Activated CD4-positive, alpha-beta T cell treated with anti-CD3 and anti-CD28 coated beads, Interleukin-2, amount 10 ng/mL, durations not matched to agents 24 days and 14 days (primary cell): Measurements from ENCODE around the gene DNAJC1. TPM values are rescaled to one million over a fixed set of nuclear protein-coding genes. Genes with fewer than 3 reads are reported as not detected.

Experiments used
- DNase-seq: peaks from one replicate; pipeline ENCODE4 v3.0.0; 2022
- H3K27ac Mint-ChIP-seq: one replicate; pipeline ENCODE4 v1.8.0; 2022; ENCODE audit warnings: mild to moderate bottlenecking, mixed read lengths
- H3K27me3 Mint-ChIP-seq: one replicate; pipeline ENCODE4 v1.8.0; 2022; ENCODE audit warnings: mixed read lengths
- H3K36me3 Mint-ChIP-seq: one replicate; pipeline ENCODE4 v1.8.0; 2022; ENCODE audit warnings: low read depth, mild to moderate bottlenecking, mixed read lengths
- H3K4me1 Mint-ChIP-seq: one replicate; pipeline ENCODE4 v1.8.0; 2021; ENCODE audit warnings: mixed read lengths
- H3K4me3 Mint-ChIP-seq: one replicate; pipeline ENCODE4 v1.8.0; 2022; ENCODE audit warnings: mild to moderate bottlenecking, moderate library complexity, mixed read lengths
- H3K9me3 Mint-ChIP-seq: one replicate; pipeline ENCODE4 v1.8.0; 2021; ENCODE audit warnings: mixed read lengths
- intact Hi-C: fragments of 100-400 bp; cut with micrococcal nuclease; formaldehyde crosslinking; loops from one replicate; pipeline ENCODE4 v1.15.1; 2023
- total RNA-seq: library from RNA; stranded (reverse); gene quantifications from 2 replicates; pipeline ENCODE4 v1.2.3, GENCODE V29; 2022

Gene DNAJC1
- total RNA-seq, 1 donor from 2014 or later: 22.4 TPM

DNA sequence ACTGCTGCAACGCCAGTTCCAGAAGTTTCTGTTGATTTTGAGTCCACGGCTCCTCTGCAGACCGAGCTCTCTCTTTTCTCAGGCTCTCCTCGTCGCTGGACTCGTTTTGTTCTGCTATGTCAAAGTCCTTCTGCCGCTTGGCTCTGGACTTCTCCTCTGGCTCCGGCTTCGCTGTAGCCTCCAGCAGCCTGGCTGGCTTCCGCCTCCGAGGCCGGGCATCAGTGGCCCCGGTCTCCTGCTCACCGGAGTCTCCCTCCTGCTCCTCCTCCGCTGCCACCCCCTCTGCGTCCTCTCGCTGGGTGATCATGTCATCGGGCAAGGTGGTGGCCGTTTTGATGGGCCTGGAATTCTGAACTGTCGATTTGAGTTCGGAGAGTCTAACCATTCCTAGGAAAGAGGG, 244.3 kb downstream of the DNAJC1 start:
- Mint-ChIP-seq H3K27ac (no peak overlapping the region), H3K9me3 (no peaks in the 10 kb centered on the region), H3K36me3 (peaks cover 11% of the 10 kb centered on the region), H3K27me3 (no peaks in the 10 kb centered on the region), H3K4me3 (no peak overlapping the region), H3K4me1 (peaks cover 4% of the 10 kb centered on the region)
- intact Hi-C loops: no loop called here
- DNase-seq: no peak

DNA sequence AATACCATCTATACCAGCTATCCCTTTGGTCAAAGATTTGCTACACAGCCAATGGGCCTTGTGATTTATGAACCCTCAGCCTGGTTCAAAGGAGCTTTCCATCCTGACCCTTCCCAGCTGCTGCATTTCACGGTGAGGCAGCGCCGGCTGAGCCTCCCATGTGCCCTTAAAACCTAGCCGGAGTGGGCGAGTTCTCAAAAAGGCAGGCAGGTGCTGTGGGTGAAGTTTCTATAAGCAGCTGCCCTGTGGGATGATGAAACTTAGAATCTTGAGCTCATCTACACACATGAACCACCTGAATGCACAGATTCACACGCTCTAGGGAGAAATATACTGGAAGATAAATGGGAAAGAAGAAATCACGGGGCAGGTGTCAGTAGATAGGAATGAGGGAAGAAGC, 244.8 kb downstream of the DNAJC1 start:
- Mint-ChIP-seq H3K4me3 (no peak overlapping the region), H3K9me3 (no peaks in the 10 kb centered on the region), H3K27me3 (no peaks in the 10 kb centered on the region), H3K36me3 (peaks cover 7% of the 10 kb centered on the region), H3K4me1 (peaks cover under 1% of the 10 kb centered on the region), H3K27ac (no peak overlapping the region)
- DNase-seq: no peak
- intact Hi-C loops: no loop called here

DNA sequence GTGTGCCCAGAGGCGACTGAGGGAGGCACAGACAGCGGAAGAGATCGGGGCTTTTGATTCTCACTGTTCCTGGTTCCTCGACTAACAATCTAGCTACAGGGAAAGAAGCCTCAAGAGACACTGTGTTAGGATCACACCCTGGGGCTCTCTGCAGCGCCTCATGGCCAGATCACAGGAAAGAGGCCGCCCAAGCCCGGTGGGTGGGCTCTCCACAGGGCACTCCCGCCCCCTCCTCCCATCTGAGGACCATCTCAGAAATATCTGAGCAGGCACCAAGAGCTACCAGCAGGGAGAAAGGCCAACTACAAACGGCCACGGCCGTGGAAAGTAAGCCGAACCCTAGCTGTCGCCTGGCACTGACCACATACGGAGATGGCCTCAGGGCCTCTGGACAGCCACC, 245.3 kb downstream of the DNAJC1 start:
- no peak for DNase-seq
- Mint-ChIP-seq H3K4me3 (no peak overlapping the region), H3K27ac (no peak overlapping the region), H3K27me3 (no peaks in the 10 kb centered on the region), H3K36me3 (peaks cover 7% of the 10 kb centered on the region), H3K4me1 (no peaks in the 10 kb centered on the region), H3K9me3 (no peaks in the 10 kb centered on the region)
- intact Hi-C loops: no loop called here

DNA sequence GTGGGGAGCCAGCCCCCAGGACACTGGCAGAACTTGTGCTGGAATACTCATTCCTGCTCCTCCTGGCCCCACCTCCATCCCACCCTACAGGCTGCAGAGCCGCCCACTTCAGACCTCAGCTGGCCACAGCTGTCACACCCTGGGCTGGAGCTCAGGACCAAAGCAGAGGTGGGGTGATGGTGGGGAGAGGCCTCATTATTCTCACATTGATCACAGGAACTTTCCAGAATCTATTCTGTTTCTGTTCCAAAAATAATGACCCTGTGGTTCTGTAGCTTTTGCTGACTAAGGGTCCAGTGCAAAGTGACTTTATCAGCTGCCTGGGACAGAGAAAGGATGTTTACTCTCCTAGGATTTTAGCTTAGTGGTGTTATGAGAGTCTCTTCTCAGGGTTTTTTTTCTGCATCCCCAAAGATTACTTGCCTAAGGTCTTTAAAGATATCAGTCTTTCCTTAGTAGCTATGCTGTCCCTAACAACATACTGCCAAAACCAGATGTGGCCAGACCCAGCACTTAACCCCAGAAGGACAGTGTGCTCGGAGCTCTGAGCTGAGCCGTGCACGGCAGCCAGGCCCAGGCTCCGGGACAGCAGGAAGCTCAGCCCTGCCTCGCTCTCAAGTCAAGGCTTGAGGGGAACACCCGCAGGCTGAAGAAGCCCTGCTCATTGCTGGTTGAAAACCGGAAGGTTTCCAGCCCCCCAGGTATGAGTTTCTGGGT, 246.2 kb downstream of the DNAJC1 start:
- no peak for DNase-seq
- intact Hi-C loops: no loop called here
- H3K36me3 Mint-ChIP-seq: peaks cover 7% of the 10 kb centered on the region
- H3K9me3 Mint-ChIP-seq: no peaks in the 10 kb centered on the region
- H3K27me3 Mint-ChIP-seq: no peaks in the 10 kb centered on the region
- no peaks in the 10 kb centered on the region for H3K4me1 Mint-ChIP-seq
- H3K27ac Mint-ChIP-seq: no peak overlapping the region
- no peak overlapping the region for H3K4me3 Mint-ChIP-seq

DNA sequence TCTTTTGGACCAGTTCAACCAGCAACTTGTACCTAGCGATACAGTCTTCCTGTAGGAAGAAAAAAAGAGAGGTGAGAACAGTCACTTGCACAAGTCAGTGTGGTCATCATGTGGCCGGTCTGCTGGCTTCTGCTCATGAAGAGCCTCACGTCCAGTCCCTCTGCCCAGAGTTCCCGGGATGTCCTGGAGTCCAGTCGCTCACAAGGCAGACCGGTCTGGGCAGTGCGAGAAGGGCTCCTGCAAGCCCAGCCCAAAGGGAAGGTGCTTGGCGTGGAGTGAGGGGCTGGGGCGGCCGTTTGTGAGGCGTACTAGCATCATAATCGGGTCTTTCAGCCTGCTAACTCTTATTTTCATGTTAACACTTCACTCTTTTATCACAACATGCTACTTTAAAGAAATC, 246.8 kb downstream of the DNAJC1 start:
- H3K4me3 Mint-ChIP-seq: no peak overlapping the region
- no peak overlapping the region for H3K27ac Mint-ChIP-seq
- intact Hi-C loops: no loop called here
- no peaks in the 10 kb centered on the region for H3K9me3 Mint-ChIP-seq
- no peaks in the 10 kb centered on the region for H3K27me3 Mint-ChIP-seq
- no peak for DNase-seq
- peaks cover 7% of the 10 kb centered on the region for H3K36me3 Mint-ChIP-seq
- H3K4me1 Mint-ChIP-seq: no peaks in the 10 kb centered on the region

DNA sequence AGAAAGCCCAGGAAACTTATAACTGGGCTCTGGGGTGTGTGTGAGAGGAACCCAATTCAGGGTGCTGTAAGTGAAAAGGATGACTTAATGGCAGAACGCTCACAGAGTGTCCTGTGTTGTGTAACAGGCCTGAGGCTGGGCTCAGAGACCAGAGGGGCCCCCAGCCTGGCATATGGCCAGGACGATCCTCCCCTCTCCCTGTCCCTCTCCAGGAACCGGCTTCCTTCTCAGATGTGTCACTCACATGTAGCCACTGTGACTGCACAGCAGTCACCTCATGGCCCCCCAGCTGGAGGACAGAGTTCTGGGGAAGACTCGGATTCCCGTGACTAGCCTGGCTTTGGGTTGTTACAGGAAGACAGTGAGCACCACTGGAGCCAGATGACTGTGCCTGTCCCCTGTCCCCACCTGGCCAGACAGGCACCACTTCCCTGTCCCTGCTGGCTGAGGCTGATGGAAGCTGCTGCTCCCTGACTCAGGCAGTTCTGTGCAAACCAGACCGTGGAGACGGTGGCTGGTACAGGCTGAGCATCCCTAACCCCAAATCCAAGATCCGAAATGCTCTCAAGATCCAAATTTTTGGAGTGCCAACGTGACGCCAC, 249.0 kb downstream of the DNAJC1 start:
- Mint-ChIP-seq H3K4me3 (no peak overlapping the region), H3K9me3 (no peaks in the 10 kb centered on the region), H3K36me3 (peaks cover 7% of the 10 kb centered on the region), H3K4me1 (peaks cover 5% of the 10 kb centered on the region), H3K27me3 (no peaks in the 10 kb centered on the region), H3K27ac (no peak overlapping the region)
- intact Hi-C loops: no loop called here
- DNase-seq: no peak

DNA sequence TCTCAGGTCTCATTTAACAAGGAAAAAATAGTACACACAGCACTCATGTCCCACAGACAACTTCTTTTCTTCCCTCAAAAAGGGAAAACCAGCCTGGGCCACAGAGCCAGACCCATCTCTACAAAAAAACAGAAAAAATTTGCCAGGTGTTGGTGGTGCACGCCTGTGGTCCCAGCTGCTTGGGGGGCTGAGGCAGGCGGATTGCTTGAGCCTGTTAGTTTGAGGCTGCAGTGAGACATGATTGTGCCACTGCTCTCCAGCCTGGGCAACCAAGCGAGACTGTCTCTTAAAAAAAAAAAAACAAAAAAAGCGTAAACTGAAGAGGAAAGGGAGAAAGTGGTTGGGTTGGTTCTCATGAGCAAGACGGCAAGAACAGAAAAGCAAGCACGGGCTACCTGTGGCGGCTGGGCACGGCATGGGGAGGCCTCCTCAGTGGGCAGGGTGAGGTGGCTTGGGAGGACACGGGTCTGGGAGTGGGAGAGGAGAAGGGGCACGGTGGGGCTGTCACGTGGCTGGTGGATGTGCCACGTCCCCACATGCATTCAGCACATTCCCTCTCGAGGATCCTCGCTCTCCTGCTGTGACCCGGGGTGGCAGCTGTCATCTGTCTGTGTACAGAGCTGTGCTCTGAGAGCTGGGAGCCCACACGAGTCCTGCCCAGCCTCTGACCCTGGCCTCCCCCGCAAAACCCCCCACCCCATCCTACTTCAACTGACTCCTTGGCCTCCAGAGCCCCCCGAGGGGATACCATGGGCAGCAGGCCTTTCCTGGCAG, 249.8 kb downstream of the DNAJC1 start:
- H3K27ac Mint-ChIP-seq: no peak overlapping the region
- peaks cover 2% of the 10 kb centered on the region for H3K36me3 Mint-ChIP-seq
- peaks cover 5% of the 10 kb centered on the region for H3K4me1 Mint-ChIP-seq
- H3K4me3 Mint-ChIP-seq: no peak overlapping the region
- DNase-seq: peak; percentile 41
- no peaks in the 10 kb centered on the region for H3K27me3 Mint-ChIP-seq
- no peaks in the 10 kb centered on the region for H3K9me3 Mint-ChIP-seq
- intact Hi-C loops: no loop called here

DNA sequence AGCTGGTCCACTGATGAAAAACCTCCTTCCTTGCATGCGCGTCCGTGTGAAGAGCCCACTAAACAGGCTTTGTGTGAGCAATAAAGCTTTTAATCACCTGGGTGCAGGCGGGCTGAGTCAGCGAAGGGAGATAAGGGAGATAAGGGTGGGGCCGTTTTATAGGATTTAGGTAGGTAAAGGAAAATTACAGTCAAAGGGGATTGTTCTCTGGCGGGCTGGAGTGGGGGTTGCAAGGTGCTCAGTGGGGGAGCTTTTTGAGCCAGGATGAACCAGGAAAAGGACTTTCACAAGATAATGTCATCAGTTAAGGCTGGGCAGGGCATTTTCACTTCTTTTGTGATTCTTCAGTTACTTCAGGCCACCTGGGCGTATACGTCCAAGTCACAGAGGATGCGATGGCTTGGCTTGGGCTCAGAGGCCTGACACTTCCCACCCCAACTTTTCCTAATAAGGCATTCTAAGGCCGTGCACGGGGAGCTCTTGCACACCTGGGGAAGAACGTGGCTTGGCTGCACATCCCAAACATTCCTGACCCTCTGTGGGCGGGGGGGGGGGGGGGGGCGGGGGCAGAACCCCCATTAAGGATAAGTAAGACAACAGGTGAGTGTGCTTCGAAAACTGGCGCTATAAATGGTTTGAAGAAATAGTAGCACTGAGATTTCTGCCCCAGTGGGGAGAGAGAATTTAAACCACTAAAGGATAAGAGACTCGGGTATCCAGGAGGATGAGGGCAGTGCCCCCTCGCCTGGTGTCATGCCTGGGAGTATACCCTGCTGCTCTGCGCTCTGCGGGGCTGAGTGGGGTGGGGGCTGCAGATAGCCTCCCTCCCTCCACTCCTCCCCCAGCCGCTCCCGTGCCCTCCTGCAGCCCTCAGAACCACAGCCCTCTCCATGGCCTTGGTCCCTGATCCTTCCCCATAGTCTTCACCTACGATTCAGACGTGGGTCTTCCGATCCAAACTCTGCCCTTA, 251.9 kb downstream of the DNAJC1 start:
- Mint-ChIP-seq H3K27ac (no peak overlapping the region), H3K9me3 (no peaks in the 10 kb centered on the region), H3K36me3 (peaks cover 4% of the 10 kb centered on the region), H3K4me3 (no peak overlapping the region), H3K4me1 (peaks cover 13% of the 10 kb centered on the region), H3K27me3 (no peaks in the 10 kb centered on the region)
- DNase-seq: peak; percentile 51
- intact Hi-C loops: no loop called here

DNA sequence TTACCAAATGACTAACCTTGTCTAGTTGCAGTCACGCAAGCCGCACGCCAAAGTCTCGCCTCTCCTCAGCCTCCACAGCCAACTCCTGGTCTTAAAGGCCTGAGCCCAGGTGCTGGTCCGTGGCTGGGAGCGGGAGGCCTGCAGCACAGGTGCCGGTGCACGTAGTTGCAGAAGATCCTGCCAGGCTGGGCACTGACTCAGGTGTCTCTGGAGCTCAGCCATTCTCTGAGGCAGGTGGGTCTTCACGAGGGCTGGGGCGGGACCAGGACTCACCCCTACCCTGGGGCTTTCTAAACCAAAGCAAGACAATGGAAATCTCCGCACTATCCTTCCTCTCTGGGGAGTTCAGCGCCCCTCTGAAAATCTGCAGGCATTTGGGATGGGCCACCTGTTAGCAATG, 253.1 kb downstream of the DNAJC1 start:
- no peak overlapping the region for H3K4me3 Mint-ChIP-seq
- DNase-seq: no peak
- peaks cover 19% of the 10 kb centered on the region for H3K4me1 Mint-ChIP-seq
- peaks cover 7% of the 10 kb centered on the region for H3K36me3 Mint-ChIP-seq
- no peak overlapping the region for H3K27ac Mint-ChIP-seq
- H3K9me3 Mint-ChIP-seq: no peaks in the 10 kb centered on the region
- H3K27me3 Mint-ChIP-seq: no peaks in the 10 kb centered on the region
- intact Hi-C loops: no loop called here

DNA sequence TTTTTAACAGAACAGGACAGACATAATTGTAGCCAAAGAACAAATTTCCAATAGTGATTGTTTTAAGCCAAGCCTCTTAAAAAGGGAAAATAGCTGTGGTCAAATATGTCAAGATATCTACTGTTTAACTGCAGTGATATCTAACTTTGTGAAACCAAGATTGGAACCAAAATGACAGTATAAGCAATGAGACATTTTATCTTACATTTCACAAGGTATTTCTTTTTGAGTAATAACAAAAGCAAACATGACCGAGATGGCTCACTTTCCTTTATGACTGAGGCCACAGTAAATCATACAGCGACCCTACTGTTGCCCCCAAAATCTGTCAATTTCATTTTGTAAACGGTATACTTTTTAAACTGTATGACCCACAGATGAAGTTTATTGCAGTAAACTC, 253.7 kb downstream of the DNAJC1 start:
- Mint-ChIP-seq H3K27ac (no peak overlapping the region), H3K27me3 (no peaks in the 10 kb centered on the region), H3K4me3 (no peak overlapping the region), H3K4me1 (peaks cover 19% of the 10 kb centered on the region), H3K36me3 (peaks cover 11% of the 10 kb centered on the region), H3K9me3 (no peaks in the 10 kb centered on the region)
- no peak for DNase-seq
- intact Hi-C loops: no loop called here

DNA sequence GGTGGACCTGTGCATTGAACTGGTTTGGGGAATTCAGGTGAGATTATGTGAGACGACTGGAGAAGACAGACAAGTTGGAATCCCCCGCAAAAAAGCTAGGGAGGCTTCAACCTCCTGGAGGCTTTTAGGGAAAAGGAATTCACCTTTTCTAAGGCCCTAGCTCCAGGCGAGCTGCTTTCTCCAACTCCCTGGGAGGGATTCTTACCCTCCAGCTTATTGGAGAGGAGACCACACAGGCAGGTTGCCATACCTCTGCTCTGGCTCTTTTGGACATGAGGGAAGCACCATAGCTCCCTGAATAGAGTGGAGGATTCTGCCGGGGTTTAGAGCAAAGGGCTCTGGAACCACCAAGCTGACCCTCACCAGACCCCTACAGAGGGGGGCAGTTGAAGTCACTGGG, 255.7 kb downstream of the DNAJC1 start:
- no peaks in the 10 kb centered on the region for H3K27me3 Mint-ChIP-seq
- no peak overlapping the region for H3K4me3 Mint-ChIP-seq
- no peak for DNase-seq
- no peaks in the 10 kb centered on the region for H3K9me3 Mint-ChIP-seq
- H3K4me1 Mint-ChIP-seq: peaks cover 22% of the 10 kb centered on the region
- H3K27ac Mint-ChIP-seq: no peak overlapping the region
- peaks cover 15% of the 10 kb centered on the region for H3K36me3 Mint-ChIP-seq
- intact Hi-C loops: no loop called here

DNA sequence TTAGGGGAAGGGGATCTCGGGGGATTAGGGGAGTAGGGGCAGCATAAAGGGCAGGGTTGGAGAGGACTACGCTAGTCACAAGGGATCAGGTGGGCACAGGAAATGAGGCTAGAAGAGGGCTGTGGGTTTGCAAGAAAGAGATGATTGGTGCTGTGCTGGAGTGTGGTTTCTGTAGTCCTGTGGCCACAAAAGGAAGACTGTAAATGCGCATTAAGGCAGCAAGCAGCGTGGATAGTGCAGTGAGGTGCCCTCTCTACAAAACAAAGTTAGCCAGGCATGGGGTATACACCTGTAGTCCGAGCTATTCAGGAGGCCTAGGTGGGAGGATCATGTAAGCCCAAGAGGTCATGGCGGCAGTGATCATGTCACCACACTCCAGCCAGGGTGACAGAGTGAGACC, 257.4 kb downstream of the DNAJC1 start:
- peak overlapping the region; percentile 65 for H3K27ac Mint-ChIP-seq
- intact Hi-C loops: no loop called here
- peak overlapping the region; percentile 42 for H3K4me3 Mint-ChIP-seq
- H3K9me3 Mint-ChIP-seq: no peaks in the 10 kb centered on the region
- H3K27me3 Mint-ChIP-seq: no peaks in the 10 kb centered on the region
- peaks cover 23% of the 10 kb centered on the region for H3K36me3 Mint-ChIP-seq
- peaks cover 24% of the 10 kb centered on the region for H3K4me1 Mint-ChIP-seq
- peak; percentile 76 for DNase-seq

DNA sequence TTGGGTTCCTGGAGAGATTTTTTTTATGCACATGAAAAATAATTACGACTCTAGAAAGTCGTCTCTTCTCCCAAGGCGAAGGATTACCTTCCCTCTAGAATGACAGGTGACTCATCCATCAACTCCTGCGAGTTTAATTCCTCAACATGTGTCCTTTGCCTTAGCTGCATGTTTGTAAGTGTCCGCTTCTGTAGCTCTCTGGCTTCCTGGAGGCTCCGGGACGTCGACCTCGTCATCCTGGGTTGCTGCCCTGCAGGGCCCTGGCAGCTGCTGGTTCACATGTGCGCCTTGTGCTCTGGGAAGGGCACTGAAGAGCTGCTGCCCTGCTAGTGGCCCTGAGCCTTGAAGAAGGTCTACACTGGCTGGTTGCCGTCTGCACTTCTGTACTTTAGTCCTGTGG, 259.3 kb downstream of the DNAJC1 start:
- Mint-ChIP-seq H3K27me3 (no peaks in the 10 kb centered on the region), H3K4me3 (no peak overlapping the region), H3K27ac (no peak overlapping the region), H3K4me1 (peaks cover 32% of the 10 kb centered on the region), H3K36me3 (peaks cover 31% of the 10 kb centered on the region), H3K9me3 (no peaks in the 10 kb centered on the region)
- peak; percentile 52 for DNase-seq
- intact Hi-C loops: no loop called here
